GM18508 (cell line): ENCODE data around the gene PGAP3.
"Not testable (repeated sequence)": the region's sequence is repeated elsewhere in the genome, so short reads cannot be mapped to it uniquely, and the experiment has no call there.

Source experiments
- ATAC-seq: cut with Tn5 transposase; IDR thresholded peaks from one replicate; pipeline ENCODE4 v1.9.1; 2021; ENCODE audit warnings: moderate number of reproducible peaks; ENCODE audit not compliant: insufficient read depth, unreplicated experiment

Gene PGAP3

GRCh38 chr17:39716073-39716818 lies 28.4 kb upstream of the PGAP3 start:
- ATAC-seq: no peak

- ATAC-seq: no peak
These were observed 27.7 kb upstream of the PGAP3 start for GRCh38 chr17:39715375-39716072.

- no peak for ATAC-seq
These were observed 26.4 kb upstream of the PGAP3 start for GRCh38 chr17:39714234-39714633.

GRCh38 chr17:39711851-39712250 lies 24.0 kb upstream of the PGAP3 start:
- no peak for ATAC-seq

- ATAC-seq: not testable (repeated sequence)
These were observed 23.2 kb upstream of the PGAP3 start for GRCh38 chr17:39711071-39711470.

GRCh38 chr17:39709998-39710964 lies 22.4 kb upstream of the PGAP3 start:
- ATAC-seq: no peak

- ATAC-seq: no peak
These were observed 21.6 kb upstream of the PGAP3 start for GRCh38 chr17:39709319-39709997.

GRCh38 chr17:39706921-39707337 lies 19.1 kb upstream of the PGAP3 start:
- ATAC-seq: no peak

GRCh38 chr17:39706383-39706782 lies 18.5 kb upstream of the PGAP3 start:
- no peak for ATAC-seq

- ATAC-seq: no peak
These were observed 18.0 kb upstream of the PGAP3 start for GRCh38 chr17:39705786-39706348.

GRCh38 chr17:39704821-39705551 lies 17.1 kb upstream of the PGAP3 start:
- ATAC-seq: no peak

- no peak for ATAC-seq
These were observed 16.1 kb upstream of the PGAP3 start for GRCh38 chr17:39703913-39704312.

GRCh38 chr17:39702901-39703893 lies 15.3 kb upstream of the PGAP3 start:
- no peak for ATAC-seq

- ATAC-seq: no peak
These were observed 14.0 kb upstream of the PGAP3 start for GRCh38 chr17:39701784-39702422.

- no peak for ATAC-seq
These were observed 13.3 kb upstream of the PGAP3 start for GRCh38 chr17:39701012-39701783.

GRCh38 chr17:39700148-39700987 lies 12.5 kb upstream of the PGAP3 start:
- ATAC-seq: no peak
